Measurements from ENCODE around the gene SEMA3C. TPM values are rescaled to one million over a fixed set of nuclear protein-coding genes. Genes with fewer than 3 reads are reported as not detected.

Gene SEMA3C
- total RNA-seq, 1 donor from 2014 or later: 71.7 TPM

DNA sequence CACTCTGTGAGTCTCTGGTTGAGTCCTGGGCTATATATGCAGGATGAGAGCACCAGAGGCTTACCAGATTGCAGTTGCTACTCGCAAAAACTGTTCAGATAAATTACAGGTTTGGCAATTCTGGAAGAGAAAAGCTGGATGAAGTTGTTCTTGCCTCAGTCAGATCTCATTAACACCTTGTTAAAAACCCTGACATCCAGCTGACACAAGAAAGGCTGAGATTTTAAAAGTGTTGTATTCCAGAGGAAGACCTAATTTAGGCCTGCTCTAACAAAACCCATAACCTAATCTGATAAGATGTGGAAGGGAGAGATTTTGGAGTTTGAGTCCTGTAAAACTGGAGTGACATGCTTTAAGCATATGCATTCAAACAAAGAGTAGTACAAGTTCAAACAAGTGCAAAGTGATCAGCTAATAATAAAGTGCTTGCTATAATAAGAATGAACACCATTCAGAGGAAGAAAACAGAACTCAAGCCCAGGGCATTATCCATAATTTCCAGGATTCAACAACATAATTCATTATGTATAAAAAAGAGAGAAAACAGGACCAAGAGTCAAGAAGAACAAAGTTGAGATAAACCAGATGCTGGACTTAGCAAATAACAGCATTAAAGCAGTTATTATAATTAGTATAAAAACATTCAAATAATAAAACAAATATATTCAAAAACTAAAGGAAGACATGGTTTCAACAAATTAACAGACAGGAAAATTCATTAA is 144.9 kb downstream of the SEMA3C start:
- ATAC-seq (peak; percentile 17), DNase-seq (no peak)
- intact Hi-C loops (cut with micrococcal nuclease): no loop called here

DNA sequence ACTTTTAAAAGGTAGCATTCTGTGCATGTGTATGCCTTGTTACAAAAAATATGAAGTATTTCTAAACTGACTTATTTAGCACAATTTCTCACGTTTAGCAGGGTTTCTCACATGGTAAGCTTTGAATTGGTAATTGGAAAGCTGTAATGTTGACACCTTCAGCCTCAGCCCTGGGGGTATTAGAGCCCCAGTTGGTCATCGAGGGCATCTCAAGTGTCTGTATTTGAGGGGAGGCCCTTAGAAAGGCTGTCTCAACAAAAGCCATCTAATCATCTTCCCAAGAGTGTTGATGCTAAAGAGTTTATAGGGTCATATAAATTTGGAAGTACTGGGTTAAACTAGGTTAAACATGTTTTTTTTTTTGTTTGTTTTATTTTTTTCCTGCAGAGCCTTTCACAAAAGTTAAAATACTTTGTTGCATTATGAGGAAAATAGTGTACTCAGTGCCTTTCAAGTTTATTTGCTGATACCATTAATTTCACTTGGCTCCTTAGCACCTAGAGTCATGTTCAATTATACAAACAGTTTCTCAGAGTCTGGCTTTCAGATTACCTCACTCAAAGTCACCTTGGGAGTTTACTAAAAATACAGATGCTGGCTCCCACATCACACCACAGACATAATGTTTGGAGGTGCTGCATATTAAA is 146.4 kb downstream of the SEMA3C start:
- ATAC-seq (peak; percentile 86), DNase-seq (no peak)
- intact Hi-C loops (cut with micrococcal nuclease): no loop called here

DNA sequence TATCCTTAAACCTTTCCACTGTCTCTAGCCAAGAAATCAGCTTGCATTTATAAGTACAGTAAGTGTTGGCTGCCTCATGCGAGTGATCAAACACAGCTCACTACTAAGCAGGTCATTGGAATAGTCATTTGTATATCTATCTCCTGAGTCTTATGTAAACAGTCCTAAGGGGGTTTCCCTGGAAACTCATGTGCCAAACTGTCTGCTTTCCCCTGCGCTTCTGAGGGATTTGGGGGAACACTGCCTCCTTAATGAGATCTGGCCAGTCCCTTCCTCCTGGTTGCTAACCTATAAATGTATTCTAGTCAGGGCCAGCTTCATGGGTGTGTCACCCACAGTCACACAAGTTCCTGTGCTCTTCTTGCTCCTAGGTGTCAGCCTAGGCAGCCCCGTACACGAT is 147.3 kb downstream of the SEMA3C start:
- DNase-seq (no peak), ATAC-seq (peak; percentile 67)
- intact Hi-C loops (cut with micrococcal nuclease): no loop called here

DNA sequence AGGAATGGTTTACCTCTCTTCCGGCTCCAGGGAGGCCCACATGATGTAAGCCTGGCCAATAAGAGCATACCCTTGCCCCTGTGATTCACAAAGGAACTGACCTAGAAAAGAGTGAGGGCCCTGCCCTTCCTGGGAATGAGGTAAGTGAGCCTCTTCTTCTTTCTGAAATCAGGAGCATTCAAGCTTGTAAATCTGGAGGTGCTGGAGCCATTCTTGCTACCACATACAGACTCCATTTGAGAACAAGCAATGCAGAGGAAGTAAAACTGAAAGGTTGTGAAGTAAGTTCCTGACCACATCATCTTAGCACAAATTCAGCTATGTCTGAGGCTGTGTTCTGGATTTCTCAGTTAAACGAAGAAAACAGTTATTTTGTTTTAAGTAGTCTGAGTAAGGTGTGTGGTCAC is 148.2 kb downstream of the SEMA3C start:
- ATAC-seq (no peak), DNase-seq (no peak)

DNA sequence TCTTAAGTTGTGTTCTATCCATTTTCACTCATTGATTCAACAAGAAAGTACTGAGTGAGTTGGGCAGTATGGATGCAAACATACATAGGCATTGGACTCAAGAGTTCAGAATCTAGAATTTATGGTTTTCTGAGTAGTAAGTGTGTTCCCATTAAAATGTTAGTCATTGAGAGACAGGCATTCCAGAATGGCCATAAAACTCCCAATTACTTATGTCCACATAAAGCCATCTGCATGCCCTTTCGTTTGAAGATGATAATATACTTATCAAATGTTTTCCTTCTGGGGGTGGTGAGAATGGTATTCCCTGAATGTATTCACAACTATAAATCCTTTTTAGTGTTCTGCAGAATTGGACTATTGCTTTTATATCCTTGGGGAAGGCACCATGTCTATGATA is 148.8 kb downstream of the SEMA3C start:
- ATAC-seq (no peak), DNase-seq (no peak)
- intact Hi-C loops (cut with micrococcal nuclease): no loop called here

More for the DNA sequence above, 148.2 kb downstream of the SEMA3C start:
- intact Hi-C loops (cut with micrococcal nuclease): no loop called here

DNA sequence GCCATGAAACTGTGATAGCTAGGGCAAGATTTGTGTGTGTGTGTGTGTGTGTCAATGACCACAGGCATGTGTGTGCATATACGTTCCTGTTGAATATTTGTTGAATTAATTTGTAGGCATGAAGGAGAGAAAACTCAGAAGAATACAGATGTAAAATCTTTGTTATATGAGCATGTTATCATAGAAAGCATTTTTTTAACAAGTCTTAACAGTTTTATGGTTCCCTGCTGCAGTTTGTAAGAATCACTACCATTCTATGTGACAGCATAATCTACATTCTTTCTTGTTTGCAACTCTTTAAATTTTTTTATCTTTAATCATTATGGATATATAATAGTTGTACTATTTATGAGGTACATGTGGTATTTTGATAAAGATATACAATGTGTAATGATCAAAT is 150.1 kb downstream of the SEMA3C start:
- intact Hi-C loops (cut with micrococcal nuclease): no loop called here
- DNase-seq (no peak), ATAC-seq (no peak)

DNA sequence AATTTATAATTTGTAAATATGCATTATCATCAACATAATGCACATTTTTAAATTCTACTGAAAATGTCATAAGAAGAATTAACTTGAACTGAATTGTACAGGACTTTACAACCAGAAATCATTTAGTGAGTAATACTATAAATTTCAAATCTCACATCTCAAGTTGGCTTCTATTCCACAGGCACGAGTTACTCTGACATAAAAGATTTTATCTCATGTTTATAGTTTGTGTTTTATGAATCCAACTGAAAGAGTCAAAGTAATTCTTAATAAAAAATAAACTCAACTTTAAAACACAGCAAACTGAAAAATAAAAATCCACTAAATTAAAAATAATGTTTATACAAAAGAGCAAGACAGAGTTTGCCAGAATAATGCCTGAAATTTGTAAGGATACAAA is 151.2 kb downstream of the SEMA3C start:
- intact Hi-C loops (cut with micrococcal nuclease): no loop called here
- no peak for ATAC-seq
- no peak for DNase-seq

DNA sequence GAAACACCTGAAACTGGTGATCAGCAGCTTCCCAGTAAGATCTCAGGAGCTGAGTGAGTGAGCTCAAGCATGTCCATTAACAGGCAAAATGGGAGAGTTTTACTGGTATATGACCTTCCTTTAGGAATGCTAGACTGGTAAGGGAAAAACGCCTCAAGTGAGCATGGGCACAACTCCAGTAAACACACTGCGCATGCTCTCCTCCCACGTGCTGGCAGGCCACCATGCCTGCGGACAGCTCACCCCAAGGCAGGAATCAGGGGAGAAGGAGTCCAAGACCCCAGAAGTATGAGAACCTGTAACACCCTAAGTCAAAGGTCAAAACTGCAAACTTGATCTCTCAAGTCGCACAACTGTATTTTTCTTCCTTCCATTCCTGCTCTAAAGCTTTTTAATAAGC is 152.1 kb downstream of the SEMA3C start:
- intact Hi-C loops (cut with micrococcal nuclease): no loop called here
- DNase-seq (no peak), ATAC-seq (no peak)

DNA sequence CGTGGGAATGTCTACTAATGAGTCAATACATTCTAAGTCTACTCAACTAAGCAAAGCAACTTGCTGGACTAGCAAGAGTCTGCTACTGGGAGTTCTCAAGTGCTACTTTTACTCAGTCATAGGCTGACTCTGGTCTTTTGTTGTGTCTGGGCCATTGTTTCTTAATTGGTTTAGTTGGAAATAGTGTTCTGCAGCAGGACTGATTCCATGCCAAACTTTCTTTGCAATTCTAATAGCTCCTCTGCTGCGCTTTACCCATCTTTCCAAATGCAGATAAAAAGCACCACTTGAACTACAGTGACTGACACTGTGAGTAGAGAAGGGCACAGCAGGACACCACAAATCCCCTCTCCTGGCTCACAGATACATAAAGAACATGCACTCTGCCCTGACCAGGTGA is 154.7 kb downstream of the SEMA3C start:
- intact Hi-C loops (cut with micrococcal nuclease): no loop called here
- ATAC-seq (peak; percentile 92), DNase-seq (no peak)

DNA sequence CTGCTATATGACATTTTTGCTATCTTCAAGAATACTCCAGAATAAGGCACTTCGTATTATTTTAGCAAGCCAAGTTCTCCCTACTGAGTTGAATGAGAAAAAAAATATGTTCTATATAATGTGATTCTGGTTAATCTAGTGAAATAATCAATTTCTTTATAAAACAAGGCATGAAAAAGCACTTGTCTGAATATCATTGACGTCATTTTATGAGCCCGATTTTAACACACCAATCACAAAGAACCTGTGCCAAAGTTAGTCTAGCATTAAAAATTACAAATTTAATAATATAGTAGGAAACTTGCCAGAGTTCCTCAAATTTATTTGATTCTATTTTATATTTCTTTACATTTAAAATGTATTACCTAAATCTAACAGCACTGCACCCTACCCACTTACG is 155.1 kb downstream of the SEMA3C start:
- DNase-seq (no peak), ATAC-seq (no peak)
- intact Hi-C loops (cut with micrococcal nuclease): no loop called here

DNA sequence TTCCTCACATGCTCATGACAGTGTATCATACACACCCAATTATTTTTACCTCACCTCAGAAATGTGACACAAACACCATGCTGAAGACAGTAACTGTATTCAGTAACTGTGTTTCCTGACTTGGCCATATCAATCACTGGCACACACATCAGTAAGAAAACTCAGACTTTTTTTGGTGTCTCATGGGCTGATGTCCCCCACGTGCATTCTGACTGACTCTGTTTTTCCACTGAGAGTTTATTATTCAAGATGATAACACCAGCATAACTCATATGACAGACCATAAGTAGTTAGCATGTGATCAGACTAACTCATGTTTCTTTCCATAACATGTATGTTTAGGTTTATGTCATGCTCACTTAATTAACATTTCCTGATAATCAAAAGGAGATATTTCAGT is 155.6 kb downstream of the SEMA3C start:
- intact Hi-C loops (cut with micrococcal nuclease): no loop called here
- DNase-seq (no peak), ATAC-seq (no peak)

DNA sequence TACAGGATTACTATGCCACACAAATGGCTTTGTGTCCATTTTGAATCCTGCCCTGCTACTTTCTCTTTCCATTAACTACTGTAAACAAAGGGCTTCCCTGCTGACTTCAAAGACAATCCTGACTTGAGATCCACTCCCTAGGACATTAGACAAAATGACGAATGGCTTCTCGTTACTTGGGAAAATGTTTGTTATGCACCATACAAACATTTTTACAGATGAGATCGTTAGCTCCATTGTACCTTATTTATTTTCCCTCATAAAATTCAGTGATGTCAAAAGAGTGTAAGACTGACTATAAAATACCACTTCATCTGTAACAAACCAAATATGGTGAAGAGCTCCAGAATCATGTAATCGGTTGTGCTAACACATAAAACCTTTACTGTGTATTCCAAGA is 158.6 kb downstream of the SEMA3C start:
- DNase-seq: no peak
- intact Hi-C loops (cut with micrococcal nuclease): no loop called here
- no peak for ATAC-seq

DNA sequence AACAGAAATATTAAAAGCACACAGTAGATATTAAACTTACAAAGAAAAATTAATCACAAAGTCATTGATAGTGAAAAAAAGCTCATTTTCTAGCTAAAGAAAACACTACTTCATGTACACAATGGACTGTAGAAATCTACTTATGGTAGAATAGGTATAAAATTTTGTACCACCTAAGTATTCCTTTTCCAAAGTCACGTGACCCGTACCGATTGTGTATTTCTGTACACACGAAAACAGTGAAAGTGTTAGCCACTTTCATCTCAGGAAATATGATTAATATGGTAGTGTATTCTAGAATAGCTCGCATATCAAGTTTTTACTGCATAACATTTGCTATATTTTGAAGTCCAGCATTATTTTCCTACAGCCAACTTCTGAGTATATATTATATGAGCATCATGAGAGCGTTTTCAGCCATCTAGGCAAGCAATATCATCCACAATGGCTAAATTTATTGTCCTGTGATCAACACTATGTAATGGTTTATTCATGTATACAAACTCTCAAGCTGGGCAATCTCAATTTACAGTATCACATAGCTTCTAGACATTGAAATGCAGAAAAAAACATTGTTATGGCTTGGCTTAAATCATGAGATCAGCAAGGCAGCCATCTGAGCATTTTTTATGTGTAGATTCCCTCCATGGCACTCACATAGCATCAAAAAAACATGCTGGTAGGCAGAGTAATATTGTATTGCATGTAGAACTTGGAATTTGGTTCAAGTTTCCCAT is 165.7 kb downstream of the SEMA3C start:
- DNase-seq (no peak), ATAC-seq (no peak)
- intact Hi-C loops (cut with micrococcal nuclease): loop anchor here (10.0 kb wide), 1 partner anchor 48 kb away; no protein-coding TSS in a partner anchor

DNA sequence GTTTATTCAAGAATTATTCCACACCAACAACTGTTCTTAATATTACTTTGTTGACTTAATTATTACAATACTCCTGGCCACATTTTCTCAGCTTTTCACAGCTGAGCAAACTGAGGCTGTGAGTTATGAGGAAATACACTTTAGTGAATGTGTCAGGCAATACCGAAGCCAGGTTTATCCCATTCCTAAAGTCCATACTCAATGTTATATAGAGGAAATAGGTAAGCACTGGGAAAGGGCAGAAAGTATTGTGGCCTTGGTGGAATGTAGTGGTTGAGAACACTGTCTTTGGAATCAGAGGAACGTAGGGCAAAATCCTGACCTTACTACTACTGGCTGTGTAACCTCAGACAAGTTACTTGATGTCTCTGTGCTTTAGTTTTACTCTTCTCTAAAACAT is 169.6 kb downstream of the SEMA3C start:
- intact Hi-C loops (cut with micrococcal nuclease): no loop called here
- ATAC-seq: no peak
- DNase-seq: no peak

DNA sequence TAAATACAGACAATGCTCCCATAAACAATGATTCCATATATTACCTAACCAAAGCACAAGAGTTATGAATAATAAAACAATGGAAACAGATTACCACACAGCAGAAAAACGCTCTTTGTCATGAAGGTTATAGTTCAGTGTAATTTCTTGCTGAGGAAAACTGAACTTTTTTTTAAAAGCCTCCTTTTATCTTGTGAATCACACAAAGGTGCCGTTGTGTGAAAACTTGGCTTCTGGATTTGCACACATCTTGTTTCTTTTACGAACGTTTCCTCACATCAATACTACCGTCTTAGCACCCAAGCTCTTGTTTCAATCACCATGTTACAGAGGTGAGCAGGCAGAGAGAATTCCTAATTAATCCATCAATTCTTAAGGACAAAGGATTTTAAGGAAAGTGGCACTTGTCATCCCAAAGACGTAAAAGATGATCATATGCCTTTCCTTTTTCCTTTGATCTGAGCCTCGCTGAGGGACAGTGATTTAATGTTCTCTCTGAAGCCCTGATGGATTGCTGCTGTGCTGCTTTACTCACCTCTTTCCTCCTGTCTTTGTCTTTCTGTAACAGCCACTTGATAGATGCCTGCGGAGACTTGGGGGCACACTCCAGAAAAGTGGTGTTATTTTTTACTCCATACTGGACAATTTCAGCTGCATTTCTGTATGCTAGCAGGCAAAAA is 170.3 kb downstream of the SEMA3C start:
- ATAC-seq (no peak), DNase-seq (no peak)
- intact Hi-C loops (cut with micrococcal nuclease): no loop called here

DNA sequence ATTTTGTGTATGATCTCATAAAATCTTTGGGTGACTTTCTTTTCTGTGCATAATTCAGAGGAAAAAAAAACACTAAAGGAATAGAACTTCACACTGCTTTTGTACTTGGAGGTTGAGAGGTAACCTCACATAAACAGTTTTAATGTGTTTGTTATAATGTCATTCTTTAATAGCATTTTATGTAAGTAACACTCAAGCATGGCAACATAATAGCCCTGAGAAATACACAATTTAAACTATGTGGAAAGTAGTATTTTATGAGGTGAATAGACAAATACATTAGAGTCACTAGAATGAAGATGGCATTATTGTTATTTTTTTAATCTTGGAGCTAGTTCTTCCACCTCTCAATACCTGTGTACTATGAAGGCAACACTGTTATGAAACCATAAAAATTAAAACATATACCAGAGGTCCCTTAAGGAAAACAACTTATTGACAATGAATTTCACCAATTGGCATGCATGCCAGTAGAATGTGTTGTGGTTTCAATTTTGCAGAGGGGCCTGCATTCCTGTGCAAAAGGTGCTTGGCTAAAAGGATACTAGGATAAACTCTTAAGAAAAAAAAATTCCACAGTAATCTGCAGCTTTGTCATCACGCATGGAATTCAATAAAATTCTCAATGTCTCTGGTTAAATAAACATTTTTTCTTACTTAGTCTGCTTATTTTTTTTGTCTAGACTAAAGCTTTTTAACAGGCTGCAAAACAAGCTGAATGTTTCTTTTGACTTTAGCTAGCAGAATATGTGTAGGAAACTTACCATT is 177.9 kb downstream of the SEMA3C start:
- no peak for ATAC-seq
- intact Hi-C loops (cut with micrococcal nuclease): no loop called here
- DNase-seq: no peak

DNA sequence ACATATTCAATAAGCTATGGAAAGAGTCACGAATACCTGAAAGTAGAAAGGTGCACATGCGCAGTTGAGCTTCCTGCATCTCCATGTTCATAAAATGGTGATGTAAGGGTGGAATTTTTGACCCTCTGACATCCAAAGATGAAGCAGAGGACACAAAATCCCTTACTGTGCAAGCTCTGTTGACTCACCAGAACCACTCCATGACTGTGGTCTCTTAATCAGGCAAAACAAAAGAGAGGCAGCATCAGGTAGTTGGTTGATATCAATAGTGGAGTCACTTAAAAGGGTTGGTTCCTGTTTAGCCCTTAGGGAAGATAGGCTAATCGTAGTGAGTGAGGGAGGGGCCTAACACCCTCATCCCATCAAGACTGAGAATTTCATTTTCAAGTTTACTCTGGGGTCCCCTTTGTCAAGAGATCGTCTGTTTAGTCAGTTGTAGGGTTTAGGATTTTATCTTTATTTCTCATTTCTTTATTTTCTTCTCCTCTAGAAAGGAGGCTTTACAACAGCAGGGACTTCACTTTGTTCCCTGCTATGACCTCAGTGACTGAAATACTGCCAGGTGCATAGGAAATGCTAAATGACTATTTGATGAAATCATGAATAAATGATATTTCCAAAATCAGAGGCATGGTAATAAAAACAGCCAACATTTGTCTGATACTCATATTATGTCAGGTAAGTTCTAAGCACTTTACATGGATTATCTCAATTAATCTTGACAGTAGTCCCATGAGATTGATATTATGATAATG is 182.3 kb downstream of the SEMA3C start:
- ATAC-seq (no peak), DNase-seq (no peak)
- intact Hi-C loops (cut with micrococcal nuclease): no loop called here

DNA sequence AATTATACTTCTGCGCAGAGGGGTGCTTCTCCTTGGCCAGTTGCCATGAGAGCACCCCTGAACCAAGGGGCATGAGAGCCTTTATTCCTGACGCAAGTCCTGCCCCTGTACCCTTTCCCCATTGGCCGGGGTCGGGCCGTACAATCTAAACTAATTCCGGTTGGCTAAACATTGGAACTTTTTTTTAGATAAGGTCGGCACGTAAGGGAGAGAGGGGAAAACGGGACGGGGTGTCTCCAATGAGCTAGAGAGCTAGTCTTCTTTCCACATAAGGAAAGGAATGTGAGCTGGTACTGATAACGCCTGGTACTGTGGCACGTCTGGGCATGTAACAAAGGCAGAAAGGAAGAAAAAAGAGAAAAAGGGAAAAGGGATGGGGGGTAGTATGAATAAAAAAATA is 183.5 kb downstream of the SEMA3C start:
- DNase-seq: peak; percentile 37
- peak; percentile 66 for ATAC-seq
- intact Hi-C loops (cut with micrococcal nuclease): no loop called here

DNA sequence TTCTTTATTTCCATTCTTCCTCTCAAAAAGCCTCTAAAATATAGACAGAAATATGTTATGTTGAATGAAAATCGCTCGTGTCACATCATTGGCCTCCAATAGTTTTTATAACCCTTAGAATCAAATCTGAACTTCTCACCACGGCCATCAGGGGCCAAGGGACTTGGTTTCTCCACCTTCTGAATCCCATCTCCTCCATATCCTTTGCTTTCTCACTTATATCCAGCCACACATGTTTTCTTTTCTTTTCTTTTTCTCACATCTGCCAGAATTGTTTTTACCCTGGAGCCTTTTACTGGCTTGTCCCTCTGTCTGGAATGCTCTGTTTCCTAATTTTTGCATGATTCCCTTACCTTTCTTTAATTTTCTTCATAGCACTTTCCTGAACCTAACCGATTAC is 184.8 kb downstream of the SEMA3C start:
- ATAC-seq (no peak), DNase-seq (no peak)
- intact Hi-C loops (cut with micrococcal nuclease): no loop called here
